Colonic mucosa (tissue), 4 donors: ENCODE data around the gene GRAP. TPM values are rescaled to one million over a fixed set of nuclear protein-coding genes. Genes with fewer than 3 reads are reported as not detected.

ENCODE experiments used
- DNase-seq: peaks from one replicate; pipeline ENCODE4 v3.0.0-alpha.2; 2020
- H3K27ac ChIP-seq: fragments of 200-600 bp; one replicate; pipeline ENCODE4 v1.8.0; 2021
- H3K27me3 ChIP-seq: fragments of 200-600 bp; one replicate; pipeline ENCODE4 v1.8.0; 2021
- H3K36me3 ChIP-seq: fragments of 200-600 bp; one replicate; pipeline ENCODE4 v1.8.0; 2021
- H3K4me1 ChIP-seq: fragments of 200-600 bp; one replicate; pipeline ENCODE4 v1.8.0; 2021; ENCODE audit warnings: mild to moderate bottlenecking
- H3K4me3 ChIP-seq: fragments of 200-600 bp; one replicate; pipeline ENCODE4 v1.8.0; 2021
- H3K9ac ChIP-seq, 2 donors: one replicate each; pipeline ENCODE4 v1.7.0; 2013; ENCODE audit warnings: control low read depth in 2 of 2, low read depth in 2 of 2, low read length in 2 of 2
- H3K9me3 ChIP-seq: fragments of 200-600 bp; one replicate; pipeline ENCODE4 v1.8.0; 2021
- intact Hi-C: fragments of 100-400 bp; cut with DNase I; formaldehyde crosslinking; loops from one replicate; pipeline ENCODE4 v1.14.1; 2022
- total RNA-seq, 2 donors: library from RNA; stranded (reverse); fragmentation: NEBNext Ultra II Directional in 1 of 2; extraction: Animal tissue kit (Norgen Biotek cat#: 25700) in 1 of 2; gene quantifications; one replicate each; pipeline ENCODE4 v1.2.1, GENCODE V29; 2021
- TF ChIP-seq, protein P1 (sequence below): fragments of 200-600 bp; IDR thresholded peaks from one replicate; pipeline ENCODE4 v1.8.0; 2022; ENCODE audit warnings: antibody characterized with exemption, mild to moderate bottlenecking
- donor health status: healthy.
- donor health status: DM: no; HTN: no; CAD: no.
- donor health status: DM: no; HTN: no; CAD: no.

Gene GRAP
- total RNA-seq, 2 donors from 2014 or later = 0.93 to 1.1 TPM

DNA sequence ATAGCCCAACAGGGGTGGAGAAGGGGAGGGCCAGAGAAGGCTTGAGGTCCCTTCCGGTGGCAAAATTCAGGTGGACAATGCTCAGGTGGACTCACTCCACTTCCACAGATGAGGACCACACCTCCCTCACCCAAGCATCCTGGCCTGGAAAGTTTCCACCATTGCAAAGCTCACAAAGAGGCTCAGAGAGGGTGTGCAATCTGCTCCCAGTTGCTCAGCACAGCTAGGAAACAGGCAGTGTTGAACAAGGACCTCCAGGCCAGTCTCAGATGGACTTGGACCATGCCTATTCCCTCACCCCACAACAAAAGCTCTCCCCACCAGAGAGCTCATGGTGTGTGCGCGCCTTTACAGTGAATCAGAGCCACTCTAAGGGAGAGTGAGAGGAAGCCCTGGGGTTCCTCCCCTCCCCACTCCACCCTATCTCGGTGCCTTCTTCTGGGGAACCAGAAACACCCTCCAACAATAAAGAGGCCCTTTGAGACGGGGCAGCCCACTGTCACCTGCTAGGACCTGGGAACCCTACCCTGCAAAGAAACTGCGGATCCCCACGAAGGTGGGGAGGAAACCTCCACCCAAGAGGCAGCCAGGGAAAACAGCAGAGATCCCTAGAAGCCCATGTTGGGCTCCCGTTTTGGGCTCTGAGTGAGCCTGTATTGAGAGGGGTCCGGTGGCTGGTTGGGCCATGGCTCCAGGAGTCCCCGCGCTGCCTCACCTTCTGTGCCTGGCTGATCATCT, 43.8 kb downstream of the GRAP start:
- H3K27ac ChIP-seq = peak overlapping the region; percentile 76
- no peaks in the 10 kb centered on the region for H3K36me3 ChIP-seq
- intact Hi-C loops = no loop called here
- TF ChIP-seq, protein P1, sequence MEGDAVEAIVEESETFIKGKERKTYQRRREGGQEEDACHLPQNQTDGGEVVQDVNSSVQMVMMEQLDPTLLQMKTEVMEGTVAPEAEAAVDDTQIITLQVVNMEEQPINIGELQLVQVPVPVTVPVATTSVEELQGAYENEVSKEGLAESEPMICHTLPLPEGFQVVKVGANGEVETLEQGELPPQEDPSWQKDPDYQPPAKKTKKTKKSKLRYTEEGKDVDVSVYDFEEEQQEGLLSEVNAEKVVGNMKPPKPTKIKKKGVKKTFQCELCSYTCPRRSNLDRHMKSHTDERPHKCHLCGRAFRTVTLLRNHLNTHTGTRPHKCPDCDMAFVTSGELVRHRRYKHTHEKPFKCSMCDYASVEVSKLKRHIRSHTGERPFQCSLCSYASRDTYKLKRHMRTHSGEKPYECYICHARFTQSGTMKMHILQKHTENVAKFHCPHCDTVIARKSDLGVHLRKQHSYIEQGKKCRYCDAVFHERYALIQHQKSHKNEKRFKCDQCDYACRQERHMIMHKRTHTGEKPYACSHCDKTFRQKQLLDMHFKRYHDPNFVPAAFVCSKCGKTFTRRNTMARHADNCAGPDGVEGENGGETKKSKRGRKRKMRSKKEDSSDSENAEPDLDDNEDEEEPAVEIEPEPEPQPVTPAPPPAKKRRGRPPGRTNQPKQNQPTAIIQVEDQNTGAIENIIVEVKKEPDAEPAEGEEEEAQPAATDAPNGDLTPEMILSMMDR = no peak
- H3K4me3 ChIP-seq = peak overlapping the region; percentile 64
- H3K9me3 ChIP-seq = no peaks in the 10 kb centered on the region
- H3K27me3 ChIP-seq = no peaks in the 10 kb centered on the region
- H3K9ac ChIP-seq = peak overlapping the region; percentile 48 to 81
- H3K4me1 ChIP-seq = peaks cover 9% of the 10 kb centered on the region
- no peak for DNase-seq

DNA sequence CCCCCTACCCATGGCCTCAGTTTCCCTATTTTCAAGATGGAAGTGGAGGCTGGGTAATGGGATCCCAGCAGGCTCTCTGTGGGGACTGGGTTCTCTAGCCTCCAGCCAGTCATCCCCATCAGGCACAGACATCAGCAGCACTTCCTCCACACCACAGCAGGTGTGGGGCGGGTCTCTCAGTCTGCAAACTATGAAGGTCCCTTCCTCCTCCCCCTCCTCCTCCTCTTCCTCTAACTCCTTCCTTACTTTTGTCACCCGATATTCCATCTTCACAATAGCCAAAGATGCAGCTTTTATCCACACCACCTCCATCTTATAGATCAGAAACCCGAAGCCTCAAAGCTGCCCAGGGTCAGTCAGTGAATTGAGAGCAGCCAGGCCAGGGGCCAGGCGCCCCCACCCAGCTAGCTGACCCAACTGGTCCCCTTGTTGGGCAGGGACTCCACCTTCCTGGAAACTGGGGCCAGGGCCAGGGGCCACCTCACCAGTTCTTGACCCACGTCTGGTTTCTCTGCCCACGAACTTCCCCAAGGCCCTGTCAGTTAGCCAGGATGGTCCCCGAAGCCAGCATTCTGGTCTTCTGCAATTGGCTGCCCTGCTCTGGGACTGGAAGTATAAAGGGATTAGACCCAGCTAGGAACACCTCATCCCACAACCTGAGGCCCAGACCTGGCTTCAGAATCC, 44.7 kb downstream of the GRAP start:
- H3K9ac ChIP-seq = peak overlapping the region; percentile 33 to 81
- no peak for DNase-seq
- H3K4me3 ChIP-seq = peak overlapping the region; percentile 64
- peaks cover 9% of the 10 kb centered on the region for H3K4me1 ChIP-seq
- no peaks in the 10 kb centered on the region for H3K9me3 ChIP-seq
- TF ChIP-seq, protein P1 = no peak
- no peaks in the 10 kb centered on the region for H3K27me3 ChIP-seq
- H3K27ac ChIP-seq = no peak overlapping the region
- H3K36me3 ChIP-seq = no peaks in the 10 kb centered on the region
- intact Hi-C loops = no loop called here

DNA sequence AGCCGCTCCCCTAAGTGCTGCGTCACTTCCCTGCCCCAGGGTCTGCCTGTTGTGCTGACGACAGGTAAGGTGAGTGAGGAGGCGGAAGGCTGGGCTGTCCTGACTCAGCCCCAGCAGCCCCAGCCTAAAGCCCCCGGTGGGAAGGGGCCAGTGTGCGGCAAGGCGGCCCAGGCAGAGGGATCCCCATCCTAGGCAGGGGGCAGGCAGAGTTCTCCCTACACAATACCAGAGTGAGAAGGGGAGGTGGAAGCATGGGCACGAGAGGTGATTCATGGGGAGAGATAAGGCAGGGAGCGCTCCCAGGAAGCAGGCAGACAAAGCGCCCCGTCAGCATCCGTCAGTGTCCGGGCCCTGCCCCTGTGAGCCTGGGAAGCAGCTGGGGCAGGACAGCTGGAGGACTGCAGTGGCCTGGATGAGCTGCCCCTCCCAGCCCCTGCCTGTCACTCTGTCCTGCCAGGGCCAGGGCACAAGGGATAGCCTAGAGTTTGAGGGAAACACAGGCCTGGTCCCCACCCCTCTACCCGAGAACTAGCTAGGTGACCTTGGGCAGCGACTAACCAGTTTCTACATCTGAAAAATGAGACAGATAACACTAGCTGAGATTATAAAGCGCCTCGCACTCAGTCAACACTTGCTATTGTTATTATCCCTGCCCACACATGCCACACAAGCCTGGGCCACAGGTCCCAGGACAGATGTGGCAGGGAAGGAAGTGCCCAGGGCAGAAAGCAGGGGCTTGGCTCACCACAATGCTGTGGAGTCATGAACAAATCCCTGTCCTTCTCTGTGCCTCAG, 46.0 kb downstream of the GRAP start:
- Histone ChIP-seq H3K4me1 (peaks cover 9% of the 10 kb centered on the region), H3K4me3 (no peak overlapping the region), H3K9ac (peak overlapping the region in 1 of 2 donors; percentile 67)

GRCh38 chr17:18999911-19000310, 46.8 kb downstream of the GRAP start:
- no peak overlapping the region for H3K9ac ChIP-seq
- TF ChIP-seq, protein P1 = no peak
- H3K4me1 ChIP-seq = peaks cover 9% of the 10 kb centered on the region
- no peaks in the 10 kb centered on the region for H3K9me3 ChIP-seq
- H3K27me3 ChIP-seq = no peaks in the 10 kb centered on the region
- no peak overlapping the region for H3K27ac ChIP-seq
- H3K4me3 ChIP-seq = no peak overlapping the region
- H3K36me3 ChIP-seq = no peaks in the 10 kb centered on the region
- no peak for DNase-seq
- intact Hi-C loops = no loop called here

More for the DNA sequence above, 46.0 kb downstream of the GRAP start:
- no peak for DNase-seq
- Histone ChIP-seq H3K9me3 (no peaks in the 10 kb centered on the region), H3K27ac (no peak overlapping the region), H3K36me3 (no peaks in the 10 kb centered on the region), H3K27me3 (no peaks in the 10 kb centered on the region)
- intact Hi-C loops = no loop called here
- TF ChIP-seq, protein P1 = no peak

DNA sequence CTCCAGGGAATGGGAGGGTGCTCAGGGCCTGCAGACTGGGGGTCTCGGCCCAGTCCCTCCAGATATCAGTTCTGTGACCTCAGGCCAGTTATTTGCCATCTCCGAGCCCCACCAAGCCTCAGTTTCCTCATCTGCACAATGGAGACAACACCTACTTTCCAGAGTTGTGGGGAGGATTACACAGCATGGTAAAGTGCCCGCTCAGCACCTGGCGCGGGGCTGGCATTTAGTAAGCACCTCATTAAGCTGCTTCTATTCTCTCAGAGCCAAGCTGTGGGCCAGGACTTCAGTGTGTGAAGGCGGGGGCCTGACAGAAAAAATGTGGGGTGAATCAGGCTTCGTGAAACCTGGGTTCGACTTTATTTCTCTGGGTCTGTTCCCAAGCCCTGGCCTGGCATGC, 47.4 kb downstream of the GRAP start:
- no peak overlapping the region for H3K4me3 ChIP-seq
- H3K36me3 ChIP-seq = no peaks in the 10 kb centered on the region
- H3K9ac ChIP-seq = no peak overlapping the region
- intact Hi-C loops = no loop called here
- H3K9me3 ChIP-seq = no peaks in the 10 kb centered on the region
- no peak overlapping the region for H3K27ac ChIP-seq
- TF ChIP-seq, protein P1 = no peak
- peaks cover 9% of the 10 kb centered on the region for H3K4me1 ChIP-seq
- no peaks in the 10 kb centered on the region for H3K27me3 ChIP-seq
- no peak for DNase-seq
